ENCODE results near the gene PTPRN2. TPM values are rescaled to one million over a fixed set of nuclear protein-coding genes. Genes with fewer than 3 reads are reported as not detected.

PTPRN2 gene
- total and polyA plus RNA-seq, 2 donors (not counting 3 experiments of a cell fraction or from before 2014, with no cell fraction given) = 0.62 to 0.88 TPM

- CTCF ChIA-PET = no interaction called here
- Histone ChIP-seq H3K4me2 (ENCODE audit: insufficient read depth, low read length) (no peak overlapping the region), H2AFZ (ENCODE audit: low read depth, low read length) (no peak overlapping the region), H3K4me1 (ENCODE audit: control insufficient read depth, extremely low read depth, insufficient read depth, low read length) (no peaks in the 10 kb centered on the region), H3K9me1 (replicated peaks; ENCODE audit: control insufficient read depth, extremely low read depth, insufficient read depth, low read length) (no peaks in the 10 kb centered on the region), H3K27me3 (ENCODE audit: control insufficient read depth in 2 of 2, insufficient read depth in 2 of 2, low read length in 2 of 2) (no peaks in the 10 kb centered on the region), H3K79me2 (ENCODE audit: control insufficient read depth, insufficient read depth, low read length) (no peaks in the 10 kb centered on the region), H3K9ac (replicated peaks; ENCODE audit: extremely low read depth, insufficient read depth, low read length) (no peak overlapping the region), H4K20me1 (replicated peaks; ENCODE audit: control insufficient read depth, extremely low read depth, insufficient read depth, low read length) (no peaks in the 10 kb centered on the region), H3K9me3 (replicated peaks; ENCODE audit: control insufficient read depth, insufficient read depth, low read length) (no peaks in the 10 kb centered on the region), H3K4me3 (replicated peaks in 1 of 3; ENCODE audit: insufficient read depth in 1 of 3, low read depth in 1 of 3, low read length in 3 of 3) (no peak overlapping the region), H3K36me3 (ENCODE audit: control insufficient read depth in 2 of 2, extremely low read depth in 1 of 2, insufficient read depth in 2 of 2, low read length in 2 of 2) (no peaks in the 10 kb centered on the region), H3K27ac (ENCODE audit: insufficient read depth, low read depth, low read length) (no peak overlapping the region)
- POLR2A ChIA-PET = no interaction called here
- no peak for TF ChIP-seq CTCF (IDR thresholded peaks at IDR 0.05; ENCODE audit: extremely low read depth in 1 of 2, insufficient read depth in 1 of 2, low read depth in 1 of 2, low read length in 2 of 2)
- TF ChIP-seq EZH2 (IDR thresholded peaks at IDR 0.05; ENCODE audit: borderline replicate concordance, low read depth, low read length, severe bottlenecking) = no peak
- TF ChIP-seq JUN (IDR thresholded peaks at IDR 0.05; ENCODE audit: borderline replicate concordance, insufficient read depth, insufficient read length, low read depth) = no peak
- TF ChIP-seq MYC (IDR thresholded peaks at IDR 0.05; ENCODE audit: low read depth, low read length) = no peak
- TF ChIP-seq POLR2AphosphoS5 (IDR thresholded peaks at IDR 0.05; ENCODE audit: insufficient read depth, low read depth, low read length) = no peak
- no peak for TF ChIP-seq POLR2A (IDR thresholded peaks at IDR 0.05; ENCODE audit: low read depth, low read length)
- no peak for TF ChIP-seq MAX (IDR thresholded peaks at IDR 0.05; ENCODE audit: insufficient read depth, insufficient read length)
- no peak for TF ChIP-seq FOS (IDR thresholded peaks at IDR 0.05; ENCODE audit: borderline replicate concordance, insufficient read depth, low read length)
- TF ChIP-seq GATA2 (IDR thresholded peaks at IDR 0.05; ENCODE audit: insufficient read depth, insufficient read length, low read depth, low read length) = no peak
- DNase-seq (ENCODE audit: low read depth, low spot score) (no peak), FAIRE-seq (no peak)
- intact Hi-C loops (cut with micrococcal nuclease) = no loop called here
- no TSS peak for BruUV-seq (replicated peaks)
- dilution Hi-C loops (cut with MboI; ENCODE audit: extremely low pct_ligation_motif_present, low sequenced_read_pairs) = no loop called here
Observed at GRCh38 chr7:158026636-158027265, 560.9 kb downstream of the PTPRN2 start.

All from endothelial cell of umbilical vein (primary cell).